ENCODE results near the gene GFRA1. TPM values are rescaled to one million over a fixed set of nuclear protein-coding genes. Genes with fewer than 3 reads are reported as not detected.

GFRA1 gene
- total and polyA plus RNA-seq, 2 donors (not counting 1 experiment from before 2014, with no cell fraction given), result 6.3 to 29.6 TPM

DNA sequence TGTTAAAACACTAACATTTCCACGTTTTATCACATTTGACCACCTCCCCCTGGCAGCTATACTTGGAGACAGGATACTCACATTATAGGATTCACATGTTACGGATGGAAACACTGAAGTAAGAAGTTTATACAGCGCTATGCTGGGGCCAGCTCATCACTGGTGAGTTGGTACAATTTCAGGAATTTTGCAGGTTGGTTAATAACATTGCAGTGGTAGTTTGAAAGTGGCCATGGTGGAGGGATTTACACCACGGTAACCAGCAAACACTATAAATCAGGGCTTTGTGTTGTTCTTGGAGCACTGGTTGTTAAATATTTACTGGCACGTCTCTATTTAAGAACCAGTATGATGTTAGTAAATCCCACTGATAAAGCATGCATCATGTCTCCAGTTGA is 174.0 kb downstream of the GFRA1 start:
- DNase-seq (ENCODE audit: low read depth in 2 of 2), result no peak
- Histone ChIP-seq H2AFZ (ENCODE audit: low read length) (no peak overlapping the region), H3K36me3 (ENCODE audit: control insufficient read depth, insufficient read depth, low read length) (no peaks in the 10 kb centered on the region), H4K20me1 (ENCODE audit: control insufficient read depth, extremely low read depth, insufficient read depth, low read length) (no peaks in the 10 kb centered on the region), H3K79me2 (ENCODE audit: control insufficient read depth, insufficient read depth, low read length) (no peaks in the 10 kb centered on the region), H3K9ac (ENCODE audit: insufficient read depth, low read length) (no peak overlapping the region), H3K4me2 (ENCODE audit: extremely low read depth, insufficient read depth, low read length) (no peak overlapping the region), H3K9me3 (ENCODE audit: control insufficient read depth, insufficient read depth, low read depth, low read length) (no peaks in the 10 kb centered on the region), H3K27me3 (ENCODE audit: control insufficient read depth, insufficient read depth, low read length) (no peaks in the 10 kb centered on the region), H3K4me1 (ENCODE audit: control insufficient read depth, extremely low read depth, insufficient read depth, low read length) (no peaks in the 10 kb centered on the region), H3K27ac (ENCODE audit: insufficient read depth, low read length) (no peak overlapping the region), H3K4me3 (replicated peaks in 1 of 4; ENCODE audit: control extremely low read depth in 1 of 4, insufficient read depth in 1 of 4, low read depth in 3 of 4, low read length in 4 of 4) (no peak overlapping the region)
- no peak for TF ChIP-seq CTCF (conservative IDR thresholded peaks at IDR 0.05 in 1 of 2, IDR thresholded peaks at IDR 0.05 in 1 of 2; ENCODE audit: low read depth in 1 of 2, low read length in 2 of 2)
- no peak for TF ChIP-seq EZH2 (IDR thresholded peaks at IDR 0.05; ENCODE audit: low read length, missing control alignments)

- Histone ChIP-seq H3K36me3 (ENCODE audit: control insufficient read depth, insufficient read depth, low read length) (no peaks in the 10 kb centered on the region), H3K9me3 (ENCODE audit: control insufficient read depth, insufficient read depth, low read depth, low read length) (no peaks in the 10 kb centered on the region), H3K9ac (ENCODE audit: insufficient read depth, low read length) (no peak overlapping the region), H2AFZ (ENCODE audit: low read length) (no peak overlapping the region), H3K4me3 (replicated peaks in 1 of 4; ENCODE audit: control extremely low read depth in 1 of 4, insufficient read depth in 1 of 4, low read depth in 3 of 4, low read length in 4 of 4) (no peak overlapping the region), H4K20me1 (ENCODE audit: control insufficient read depth, extremely low read depth, insufficient read depth, low read length) (no peaks in the 10 kb centered on the region), H3K4me2 (ENCODE audit: extremely low read depth, insufficient read depth, low read length) (no peak overlapping the region), H3K79me2 (ENCODE audit: control insufficient read depth, insufficient read depth, low read length) (no peaks in the 10 kb centered on the region), H3K4me1 (ENCODE audit: control insufficient read depth, extremely low read depth, insufficient read depth, low read length) (no peaks in the 10 kb centered on the region), H3K27me3 (ENCODE audit: control insufficient read depth, insufficient read depth, low read length) (no peaks in the 10 kb centered on the region), H3K27ac (ENCODE audit: insufficient read depth, low read length) (no peak overlapping the region)
- no peak for DNase-seq (ENCODE audit: low read depth in 2 of 2)
- TF ChIP-seq CTCF (conservative IDR thresholded peaks at IDR 0.05 in 1 of 2, IDR thresholded peaks at IDR 0.05 in 1 of 2; ENCODE audit: low read depth in 1 of 2, low read length in 2 of 2) (no peak), EZH2 (IDR thresholded peaks at IDR 0.05; ENCODE audit: low read length, missing control alignments) (no peak)
These were observed 174.5 kb downstream of the GFRA1 start for GRCh38 chr10:116098411-116099022.

DNA sequence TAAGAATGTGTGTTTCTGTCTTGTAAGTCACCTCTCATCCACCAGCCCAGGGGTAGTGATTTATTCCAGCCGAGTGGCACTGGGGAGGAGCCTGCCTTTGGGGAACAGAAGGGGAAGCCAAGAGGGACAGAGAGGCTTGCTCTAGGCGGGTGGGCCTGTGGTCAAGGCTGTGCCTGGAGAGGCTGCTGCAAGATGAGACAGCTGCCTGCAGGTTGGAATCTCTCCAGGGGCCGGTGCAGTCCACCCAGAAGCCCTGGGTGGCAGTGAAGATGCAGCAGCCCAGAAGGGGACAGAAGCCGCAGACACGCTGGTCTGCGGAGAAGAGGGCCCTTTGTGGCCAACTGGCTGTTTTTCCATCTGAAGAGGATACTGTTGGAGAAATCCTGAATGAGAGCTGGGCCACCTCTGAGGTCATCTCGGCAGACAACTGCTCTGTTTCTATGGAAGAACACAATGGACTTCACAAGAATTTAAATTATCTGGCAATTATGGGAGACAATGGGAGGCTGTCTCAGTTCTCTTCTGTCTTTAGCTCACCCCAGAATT is 175.7 kb downstream of the GFRA1 start:
- Histone ChIP-seq H3K36me3 (ENCODE audit: control insufficient read depth, insufficient read depth, low read length) (no peaks in the 10 kb centered on the region), H3K27me3 (ENCODE audit: control insufficient read depth, insufficient read depth, low read length) (no peaks in the 10 kb centered on the region), H3K4me1 (ENCODE audit: control insufficient read depth, extremely low read depth, insufficient read depth, low read length) (no peaks in the 10 kb centered on the region), H3K4me2 (ENCODE audit: extremely low read depth, insufficient read depth, low read length) (no peak overlapping the region), H4K20me1 (ENCODE audit: control insufficient read depth, extremely low read depth, insufficient read depth, low read length) (no peaks in the 10 kb centered on the region), H3K79me2 (ENCODE audit: control insufficient read depth, insufficient read depth, low read length) (no peaks in the 10 kb centered on the region), H3K9me3 (ENCODE audit: control insufficient read depth, insufficient read depth, low read depth, low read length) (no peaks in the 10 kb centered on the region), H3K4me3 (replicated peaks in 1 of 4; ENCODE audit: control extremely low read depth in 1 of 4, insufficient read depth in 1 of 4, low read depth in 3 of 4, low read length in 4 of 4) (no peak overlapping the region), H2AFZ (ENCODE audit: low read length) (no peak overlapping the region), H3K27ac (ENCODE audit: insufficient read depth, low read length) (no peak overlapping the region), H3K9ac (ENCODE audit: insufficient read depth, low read length) (no peak overlapping the region)
- TF ChIP-seq EZH2 (IDR thresholded peaks at IDR 0.05; ENCODE audit: low read length, missing control alignments), result no peak
- TF ChIP-seq CTCF (conservative IDR thresholded peaks at IDR 0.05 in 1 of 2, IDR thresholded peaks at IDR 0.05 in 1 of 2; ENCODE audit: low read depth in 1 of 2, low read length in 2 of 2), result no peak
- DNase-seq (ENCODE audit: low read depth in 2 of 2), result no peak
